Smooth muscle cell (in vitro differentiated cells): ENCODE data around the gene RAB3C. TPM values are rescaled to one million over a fixed set of nuclear protein-coding genes. Genes with fewer than 3 reads are reported as not detected.
A peak's percentile ranks its signal among the peaks of the same experiment; 100 is the strongest.
"Not testable (repeated sequence)": the region's sequence is repeated elsewhere in the genome, so short reads cannot be mapped to it uniquely, and the experiment has no call there.

ENCODE experiments used
- DNase-seq: peaks from one replicate; lab custom pipeline; 2025; ENCODE audit not compliant: unreplicated experiment; lab: John Stamatoyannopoulos, UW
- H2AFZ ChIP-seq: fragments of 200-600 bp; sonication (generic); 2 replicates; pipeline ENCODE4 v1.6.0; 2016; ENCODE audit warnings: antibody characterized with exemption, low read depth, mild to moderate bottlenecking
- H3F3A ChIP-seq: fragments of 200-600 bp; sonication (generic); 2 replicates; pipeline ENCODE4 v1.6.0; 2017; ENCODE audit warnings: antibody characterized with exemption, low read depth
- H3K27ac ChIP-seq: fragments of 200-600 bp; sonication (generic); 2 replicates; pipeline ENCODE4 v1.5.1; 2016; ENCODE audit warnings: low read depth, mild to moderate bottlenecking
- H3K27me3 ChIP-seq: fragments of 200-600 bp; sonication (generic); 2 replicates; pipeline ENCODE4 v1.6.1; 2016; ENCODE audit warnings: low read depth, mild to moderate bottlenecking
- H3K36me3 ChIP-seq: fragments of 200-600 bp; sonication (generic); 2 replicates; pipeline ENCODE4 v1.5.1; 2016; ENCODE audit warnings: low read depth
- H3K4me1 ChIP-seq: fragments of 200-600 bp; sonication (generic); 2 replicates; pipeline ENCODE4 v1.5.1; 2016; ENCODE audit warnings: low read depth
- H3K4me2 ChIP-seq: fragments of 200-600 bp; sonication (generic); 2 replicates; pipeline ENCODE4 v1.6.0; 2016; ENCODE audit warnings: mild to moderate bottlenecking
- H3K4me3 ChIP-seq: fragments of 200-600 bp; sonication (generic); 2 replicates; pipeline ENCODE4 v1.5.1; 2016; ENCODE audit warnings: mild to moderate bottlenecking
- H3K79me2 ChIP-seq: fragments of 200-600 bp; sonication (generic); 2 replicates; pipeline ENCODE4 v1.6.0; 2016; ENCODE audit warnings: low read depth, mild to moderate bottlenecking
- H3K9ac ChIP-seq: fragments of 200-600 bp; sonication (generic); 2 replicates; pipeline ENCODE4 v1.6.0; 2016; ENCODE audit warnings: low read depth
- H3K9me3 ChIP-seq: fragments of 200-600 bp; sonication (generic); replicated peaks from 2 replicates; pipeline ENCODE4 v1.5.1; 2016; ENCODE audit warnings: low read depth
- H4K20me1 ChIP-seq: fragments of 200-600 bp; sonication (generic); 2 replicates; pipeline ENCODE4 v1.6.0; 2016; ENCODE audit warnings: low read depth
- WGBS: methylation state at CpG from one replicate; pipeline ENCODE4 v1.1.7; 2016; ENCODE audit warnings: low lambda C conversion rate; 5-methylcytosine and 5-hydroxymethylcytosine counted together
- polyA plus RNA-seq: library from polyadenylated mRNA; unstranded; fragments of >200 nt; fragmentation: Nextera tagmentation; extraction: Ambion mirVana; gene quantifications from 2 replicates; pipeline ENCODE4 v1.2.1, GENCODE V29; 2016
- total RNA-seq: library from RNA; depleted of rRNA; stranded (reverse); fragments of >200 nt; gene quantifications from 2 replicates; pipeline ENCODE4 v1.2.3, GENCODE V29; 2014
- TF ChIP-seq, protein P1 (sequence below): fragments of 200-600 bp; sonication (generic); IDR thresholded peaks from 2 replicates; pipeline ENCODE4 v1.5.1; 2017; ENCODE audit warnings: borderline replicate concordance, mild to moderate bottlenecking, antibody characterized with exemption; ENCODE audit not compliant: insufficient read depth, poor library complexity, severe bottlenecking

Gene RAB3C
- total and polyA plus RNA-seq, 2 experiments from 2014 or later, result 0.10 to 1.1 TPM

DNA sequence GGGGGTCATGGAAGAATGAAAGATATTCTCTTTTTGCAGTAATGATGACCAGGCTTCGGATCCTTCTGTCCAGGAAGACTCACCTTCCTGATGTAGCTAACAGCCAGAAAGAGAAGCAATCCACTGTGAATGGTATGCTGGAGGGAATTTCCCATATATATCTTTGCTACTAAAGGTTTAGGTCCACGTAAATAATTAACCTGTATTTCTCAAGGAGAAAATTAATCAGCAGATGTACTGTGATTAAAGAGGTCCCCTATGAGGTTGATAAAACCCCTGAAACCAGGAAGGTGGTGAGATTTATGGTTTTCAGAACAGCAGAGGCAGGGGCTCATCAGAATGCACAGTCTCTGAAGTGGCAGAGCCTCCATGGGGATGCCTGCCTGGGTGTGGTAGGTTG lies 11.4 kb upstream of the RAB3C start:
- H2AFZ ChIP-seq, result no peak overlapping the region
- no peaks in the 10 kb centered on the region for H3K9me3 ChIP-seq
- TF ChIP-seq, protein P1, sequence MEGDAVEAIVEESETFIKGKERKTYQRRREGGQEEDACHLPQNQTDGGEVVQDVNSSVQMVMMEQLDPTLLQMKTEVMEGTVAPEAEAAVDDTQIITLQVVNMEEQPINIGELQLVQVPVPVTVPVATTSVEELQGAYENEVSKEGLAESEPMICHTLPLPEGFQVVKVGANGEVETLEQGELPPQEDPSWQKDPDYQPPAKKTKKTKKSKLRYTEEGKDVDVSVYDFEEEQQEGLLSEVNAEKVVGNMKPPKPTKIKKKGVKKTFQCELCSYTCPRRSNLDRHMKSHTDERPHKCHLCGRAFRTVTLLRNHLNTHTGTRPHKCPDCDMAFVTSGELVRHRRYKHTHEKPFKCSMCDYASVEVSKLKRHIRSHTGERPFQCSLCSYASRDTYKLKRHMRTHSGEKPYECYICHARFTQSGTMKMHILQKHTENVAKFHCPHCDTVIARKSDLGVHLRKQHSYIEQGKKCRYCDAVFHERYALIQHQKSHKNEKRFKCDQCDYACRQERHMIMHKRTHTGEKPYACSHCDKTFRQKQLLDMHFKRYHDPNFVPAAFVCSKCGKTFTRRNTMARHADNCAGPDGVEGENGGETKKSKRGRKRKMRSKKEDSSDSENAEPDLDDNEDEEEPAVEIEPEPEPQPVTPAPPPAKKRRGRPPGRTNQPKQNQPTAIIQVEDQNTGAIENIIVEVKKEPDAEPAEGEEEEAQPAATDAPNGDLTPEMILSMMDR, result no peak
- no peaks in the 10 kb centered on the region for H3F3A ChIP-seq
- H3K36me3 ChIP-seq, result no peaks in the 10 kb centered on the region
- no peak overlapping the region for H3K27ac ChIP-seq
- H3K9ac ChIP-seq, result no peak overlapping the region
- no peak overlapping the region for H3K4me3 ChIP-seq
- H3K4me1 ChIP-seq, result no peaks in the 10 kb centered on the region
- no peak overlapping the region for H3K4me2 ChIP-seq
- H3K79me2 ChIP-seq, result no peaks in the 10 kb centered on the region
- no peaks in the 10 kb centered on the region for H4K20me1 ChIP-seq
- no peak for DNase-seq
- H3K27me3 ChIP-seq, result no peaks in the 10 kb centered on the region
- 94% methylated on average over 2 of the region's 2 CpGs for WGBS

DNA sequence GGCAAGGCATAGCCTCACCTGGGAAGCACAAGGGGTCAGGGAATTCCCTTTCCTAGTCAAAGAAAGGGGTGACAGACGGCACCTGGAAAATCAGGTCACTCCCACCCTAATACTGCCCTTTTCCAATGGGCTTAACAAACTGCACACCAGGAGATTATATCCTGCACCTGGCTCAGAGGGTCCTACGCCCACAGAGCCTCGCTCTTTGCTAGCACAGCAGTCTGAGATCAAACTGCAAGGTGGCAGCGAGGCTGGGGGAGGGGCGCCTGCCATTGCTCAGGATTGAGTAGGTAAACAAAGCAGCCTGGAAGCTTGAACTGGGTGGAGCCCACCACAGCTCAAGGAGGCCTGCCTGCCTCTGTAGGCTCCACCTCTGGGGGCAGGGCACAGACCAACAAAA lies 9.9 kb upstream of the RAB3C start:
- not testable (repeated sequence) for H3F3A ChIP-seq, H2AFZ ChIP-seq, H3K27ac ChIP-seq, H3K27me3 ChIP-seq, H4K20me1 ChIP-seq, DNase-seq, H3K79me2 ChIP-seq, H3K9ac ChIP-seq, H3K36me3 ChIP-seq, H3K4me1 ChIP-seq, H3K9me3 ChIP-seq, H3K4me2 ChIP-seq, H3K4me3 ChIP-seq
- 85% methylated on average over 5 of the region's 5 CpGs for WGBS

DNA sequence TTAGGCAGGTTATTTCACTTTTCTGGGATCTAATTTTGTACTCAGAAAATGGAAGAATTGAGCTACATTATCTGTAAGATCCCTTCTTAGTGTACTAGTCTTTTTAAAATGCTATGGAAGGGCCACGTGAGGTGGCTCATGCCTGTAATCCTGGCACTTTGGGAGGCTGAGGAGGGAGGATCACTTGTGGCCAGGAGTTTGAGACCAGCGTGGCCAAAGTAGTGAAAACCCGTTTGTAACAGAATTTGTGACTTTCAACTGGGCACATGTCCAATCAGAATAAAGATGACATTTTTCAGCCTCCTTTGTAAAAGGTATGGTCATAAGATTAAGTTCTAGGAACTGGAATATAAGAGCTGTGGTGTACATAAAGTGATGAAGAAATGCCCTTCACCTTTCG lies 3.1 kb upstream of the RAB3C start:
- H3K4me3 ChIP-seq, result no peak overlapping the region
- WGBS, result 77% methylated on average over 4 of the region's 4 CpGs

DNA sequence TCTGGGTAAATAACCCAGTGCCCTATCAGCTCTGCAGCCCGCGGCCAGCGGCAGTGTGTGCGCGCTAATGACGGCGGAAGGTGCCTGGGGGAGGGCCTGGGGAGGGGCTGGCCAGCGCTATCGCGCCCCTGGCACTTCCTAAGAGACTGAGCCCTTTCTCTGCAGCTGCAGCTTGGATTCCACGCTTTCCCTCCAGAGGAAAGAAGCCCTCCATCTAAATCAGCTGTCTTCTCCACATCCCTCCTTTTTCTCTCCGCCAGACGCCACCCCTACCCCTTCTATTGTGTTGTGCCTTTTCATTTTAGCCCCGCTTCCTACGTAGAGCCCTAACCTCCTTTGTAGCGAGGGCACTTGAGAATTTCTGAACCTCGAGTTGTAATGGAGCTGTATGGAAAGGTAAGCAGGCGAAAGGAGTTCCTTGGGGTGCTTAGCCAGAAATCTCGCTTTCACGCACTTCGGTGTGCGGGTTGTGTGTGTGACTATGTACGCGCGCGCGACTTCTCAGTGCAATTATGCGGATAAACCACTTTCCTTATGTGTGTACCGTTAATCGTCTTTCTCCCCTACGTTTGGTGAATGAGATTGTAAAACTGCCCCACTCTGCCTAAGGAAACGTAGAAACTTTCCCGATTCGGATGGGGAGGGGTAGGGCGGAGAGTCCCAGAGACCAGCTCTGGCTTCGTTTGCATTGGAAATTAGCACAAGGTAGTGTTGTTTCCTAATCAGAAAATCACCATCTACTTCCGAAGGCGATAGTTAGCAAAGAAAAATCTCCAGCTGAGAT lies 664 bp upstream of the RAB3C start:
- no peaks in the 10 kb centered on the region for H3K9me3 ChIP-seq
- 2% methylated on average over 34 of the region's 38 CpGs for WGBS
- no peaks in the 10 kb centered on the region for H4K20me1 ChIP-seq
- peak overlapping the region; percentile 94 for H3K4me2 ChIP-seq
- peak overlapping the region; percentile 79 for H3K4me3 ChIP-seq
- H3K27ac ChIP-seq, result no peak overlapping the region
- no peaks in the 10 kb centered on the region for H3K36me3 ChIP-seq
- peak overlapping the region; percentile 99 for H2AFZ ChIP-seq
- H3K27me3 ChIP-seq, result peaks cover 18% of the 10 kb centered on the region
- H3K4me1 ChIP-seq, result no peaks in the 10 kb centered on the region
- no peak for DNase-seq
- H3K79me2 ChIP-seq, result peaks cover 6% of the 10 kb centered on the region
- H3F3A ChIP-seq, result no peaks in the 10 kb centered on the region
- no peak overlapping the region for H3K9ac ChIP-seq
- TF ChIP-seq, protein P1, result no peak

More for the DNA sequence above, 3.1 kb upstream of the RAB3C start:
- Histone ChIP-seq H3K9me3 (no peaks in the 10 kb centered on the region), H3K27me3 (peaks cover 18% of the 10 kb centered on the region), H3K9ac (no peak overlapping the region), H2AFZ (no peak overlapping the region), H3K4me1 (no peaks in the 10 kb centered on the region), H3K79me2 (peaks cover 1% of the 10 kb centered on the region), H3K36me3 (no peaks in the 10 kb centered on the region), H4K20me1 (no peaks in the 10 kb centered on the region), H3K4me2 (no peak overlapping the region), H3F3A (no peaks in the 10 kb centered on the region), H3K27ac (no peak overlapping the region)
- DNase-seq, result no peak
- TF ChIP-seq, protein P1, result no peak
